ENCODE measurements around the gene HRG.

The HRG gene

DNA sequence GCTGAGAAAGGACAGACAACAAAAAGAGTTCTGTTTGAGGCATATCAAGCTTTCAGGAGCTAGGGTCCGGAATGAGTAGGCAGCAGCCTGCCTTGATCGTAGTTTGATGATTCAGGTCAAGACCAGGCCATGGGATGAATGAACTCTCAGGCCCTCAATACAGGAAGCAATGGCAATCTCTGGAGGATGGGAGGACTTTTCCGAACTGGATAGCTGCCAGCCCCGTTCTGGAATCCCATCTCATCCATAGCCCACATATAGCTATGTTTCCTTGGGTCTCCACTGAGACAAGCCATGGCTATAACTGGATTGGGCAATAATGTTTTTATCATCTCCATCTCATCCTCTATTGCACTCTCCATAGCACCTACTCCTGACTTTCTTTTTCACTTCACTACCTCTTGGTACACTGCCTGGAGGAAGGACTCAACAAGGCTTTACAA, 40.2 kb upstream of the HRG start:
- H3F3A ChIP-seq (ENCODE audit: insufficient read depth, low read length) = no peaks in the 10 kb centered on the region
- H3K9ac ChIP-seq (ENCODE audit: low read length) = no peak overlapping the region
- TF ChIP-seq EZH2 (IDR thresholded peaks at IDR 0.05; ENCODE audit: borderline replicate concordance, low read length) = no peak
- TF ChIP-seq, protein P1, sequence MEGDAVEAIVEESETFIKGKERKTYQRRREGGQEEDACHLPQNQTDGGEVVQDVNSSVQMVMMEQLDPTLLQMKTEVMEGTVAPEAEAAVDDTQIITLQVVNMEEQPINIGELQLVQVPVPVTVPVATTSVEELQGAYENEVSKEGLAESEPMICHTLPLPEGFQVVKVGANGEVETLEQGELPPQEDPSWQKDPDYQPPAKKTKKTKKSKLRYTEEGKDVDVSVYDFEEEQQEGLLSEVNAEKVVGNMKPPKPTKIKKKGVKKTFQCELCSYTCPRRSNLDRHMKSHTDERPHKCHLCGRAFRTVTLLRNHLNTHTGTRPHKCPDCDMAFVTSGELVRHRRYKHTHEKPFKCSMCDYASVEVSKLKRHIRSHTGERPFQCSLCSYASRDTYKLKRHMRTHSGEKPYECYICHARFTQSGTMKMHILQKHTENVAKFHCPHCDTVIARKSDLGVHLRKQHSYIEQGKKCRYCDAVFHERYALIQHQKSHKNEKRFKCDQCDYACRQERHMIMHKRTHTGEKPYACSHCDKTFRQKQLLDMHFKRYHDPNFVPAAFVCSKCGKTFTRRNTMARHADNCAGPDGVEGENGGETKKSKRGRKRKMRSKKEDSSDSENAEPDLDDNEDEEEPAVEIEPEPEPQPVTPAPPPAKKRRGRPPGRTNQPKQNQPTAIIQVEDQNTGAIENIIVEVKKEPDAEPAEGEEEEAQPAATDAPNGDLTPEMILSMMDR (IDR thresholded peaks at IDR 0.05; ENCODE audit: low read length) = no peak
- no peaks in the 10 kb centered on the region for H3K9me3 ChIP-seq (ENCODE audit: low read length)
- H3K4me1 ChIP-seq (ENCODE audit: insufficient read depth, low read length, severe bottlenecking) = no peaks in the 10 kb centered on the region
- no peaks in the 10 kb centered on the region for H3K79me2 ChIP-seq (ENCODE audit: insufficient read depth, low read length)
- H4K20me1 ChIP-seq (ENCODE audit: insufficient read depth, low read length) = no peaks in the 10 kb centered on the region
- H3K4me3 ChIP-seq (ENCODE audit: low read depth, low read length, poor library complexity, severe bottlenecking) = no peak overlapping the region
- H3K27me3 ChIP-seq (ENCODE audit: insufficient read depth, low read length) = no peaks in the 10 kb centered on the region
- no peak overlapping the region for H3K4me2 ChIP-seq (ENCODE audit: low read length)
- no peak overlapping the region for H3K27ac ChIP-seq (ENCODE audit: low read depth, low read length, poor library complexity, severe bottlenecking)
- H3K36me3 ChIP-seq (ENCODE audit: insufficient read depth, low read length) = no peaks in the 10 kb centered on the region
- H3K9me2 ChIP-seq (ENCODE audit: low read depth, low read length) = no peaks in the 10 kb centered on the region
- H2AFZ ChIP-seq (ENCODE audit: low read length) = no peak overlapping the region

DNA sequence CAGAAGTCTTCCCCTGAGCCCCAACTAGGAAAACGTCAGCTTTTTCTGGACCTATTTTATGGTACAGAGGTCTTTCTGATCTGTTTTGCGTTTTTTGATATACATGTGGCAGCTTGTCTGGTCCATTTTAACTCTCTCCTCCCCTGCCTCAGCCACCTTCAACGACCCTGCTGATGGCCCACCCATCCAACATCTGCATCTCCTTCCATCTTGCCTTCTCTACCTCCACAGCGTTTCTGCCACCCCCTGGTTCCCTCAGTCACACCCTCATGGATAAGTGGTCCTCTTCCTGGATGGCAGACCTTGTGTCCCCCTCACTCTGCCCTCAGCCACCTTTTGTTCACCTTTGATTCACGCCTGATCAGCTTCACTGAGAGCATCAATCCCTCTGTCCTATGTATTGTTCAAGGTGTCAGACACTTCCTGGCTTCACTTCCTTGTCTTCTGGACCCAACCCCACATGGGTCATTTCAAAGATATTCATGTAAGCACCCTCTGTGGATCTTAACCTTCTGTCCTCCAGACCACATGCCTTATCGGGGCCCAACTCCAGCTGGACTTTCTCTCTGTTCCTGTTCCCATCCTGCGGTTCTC, 39.5 kb upstream of the HRG start:
- Histone ChIP-seq H3K27ac (ENCODE audit: low read depth, low read length, poor library complexity, severe bottlenecking) (no peak overlapping the region), H3K4me3 (ENCODE audit: low read depth, low read length, poor library complexity, severe bottlenecking) (no peak overlapping the region), H3K4me1 (ENCODE audit: insufficient read depth, low read length, severe bottlenecking) (no peaks in the 10 kb centered on the region), H3K9ac (ENCODE audit: low read length) (no peak overlapping the region), H3K79me2 (ENCODE audit: insufficient read depth, low read length) (no peaks in the 10 kb centered on the region), H3K4me2 (ENCODE audit: low read length) (no peak overlapping the region), H3F3A (ENCODE audit: insufficient read depth, low read length) (no peaks in the 10 kb centered on the region), H3K36me3 (ENCODE audit: insufficient read depth, low read length) (no peaks in the 10 kb centered on the region), H3K9me3 (ENCODE audit: low read length) (no peaks in the 10 kb centered on the region), H4K20me1 (ENCODE audit: insufficient read depth, low read length) (no peaks in the 10 kb centered on the region), H3K9me2 (ENCODE audit: low read depth, low read length) (no peaks in the 10 kb centered on the region), H2AFZ (ENCODE audit: low read length) (no peak overlapping the region), H3K27me3 (ENCODE audit: insufficient read depth, low read length) (no peaks in the 10 kb centered on the region)
- TF ChIP-seq, protein P1 (IDR thresholded peaks at IDR 0.05; ENCODE audit: low read length) = no peak
- no peak for TF ChIP-seq EZH2 (IDR thresholded peaks at IDR 0.05; ENCODE audit: borderline replicate concordance, low read length)

DNA sequence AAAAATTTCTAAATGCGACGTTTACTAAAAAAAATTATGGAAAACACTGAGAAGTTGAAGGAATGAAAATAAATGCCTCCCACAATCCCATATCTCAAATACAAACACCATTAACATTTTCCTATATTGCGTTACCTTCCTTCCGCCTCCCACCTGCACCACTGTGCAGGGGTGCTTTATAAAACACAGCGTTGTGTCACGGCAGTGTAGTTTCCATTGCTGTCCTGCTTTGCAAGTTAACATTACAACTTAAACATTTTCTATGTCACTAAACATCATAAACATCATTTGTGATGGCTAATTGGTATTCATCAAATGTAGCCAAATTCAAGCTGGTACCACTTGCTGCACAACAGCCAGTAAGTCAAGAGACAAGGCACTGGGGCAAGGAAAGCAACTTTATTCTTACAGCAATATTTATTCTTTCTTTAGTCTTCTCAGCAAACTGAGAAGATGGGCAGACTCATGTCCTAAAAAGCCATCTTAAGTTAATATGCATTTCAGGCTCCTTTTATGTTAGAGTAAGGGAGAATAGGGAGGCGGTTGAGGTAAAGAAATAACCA, 37.9 kb upstream of the HRG start:
- Histone ChIP-seq H3K36me3 (ENCODE audit: insufficient read depth, low read length) (no peaks in the 10 kb centered on the region), H3K79me2 (ENCODE audit: insufficient read depth, low read length) (no peaks in the 10 kb centered on the region), H3K4me3 (ENCODE audit: low read depth, low read length, poor library complexity, severe bottlenecking) (no peak overlapping the region), H3K27ac (ENCODE audit: low read depth, low read length, poor library complexity, severe bottlenecking) (no peak overlapping the region), H4K20me1 (ENCODE audit: insufficient read depth, low read length) (no peaks in the 10 kb centered on the region), H3K9me2 (ENCODE audit: low read depth, low read length) (no peaks in the 10 kb centered on the region), H3K9me3 (ENCODE audit: low read length) (no peaks in the 10 kb centered on the region), H3F3A (ENCODE audit: insufficient read depth, low read length) (no peaks in the 10 kb centered on the region), H3K4me2 (ENCODE audit: low read length) (no peak overlapping the region), H3K27me3 (ENCODE audit: insufficient read depth, low read length) (no peaks in the 10 kb centered on the region), H3K4me1 (ENCODE audit: insufficient read depth, low read length, severe bottlenecking) (no peaks in the 10 kb centered on the region), H3K9ac (ENCODE audit: low read length) (no peak overlapping the region), H2AFZ (ENCODE audit: low read length) (no peak overlapping the region)
- TF ChIP-seq, protein P1 (IDR thresholded peaks at IDR 0.05; ENCODE audit: low read length) = no peak
- TF ChIP-seq EZH2 (IDR thresholded peaks at IDR 0.05; ENCODE audit: borderline replicate concordance, low read length) = no peak
